Right hindlimb (tissue), 1 donor: Measurements from ENCODE around the gene SCGB3A1.
A peak's percentile ranks its signal among the peaks of the same experiment; 100 is the strongest.

Source experiments
- DNase-seq: peaks from one replicate; pipeline ENCODE4 v3.0.0-alpha.2; 2018

Gene SCGB3A1, protein sequence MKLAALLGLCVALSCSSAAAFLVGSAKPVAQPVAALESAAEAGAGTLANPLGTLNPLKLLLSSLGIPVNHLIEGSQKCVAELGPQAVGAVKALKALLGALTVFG

DNA sequence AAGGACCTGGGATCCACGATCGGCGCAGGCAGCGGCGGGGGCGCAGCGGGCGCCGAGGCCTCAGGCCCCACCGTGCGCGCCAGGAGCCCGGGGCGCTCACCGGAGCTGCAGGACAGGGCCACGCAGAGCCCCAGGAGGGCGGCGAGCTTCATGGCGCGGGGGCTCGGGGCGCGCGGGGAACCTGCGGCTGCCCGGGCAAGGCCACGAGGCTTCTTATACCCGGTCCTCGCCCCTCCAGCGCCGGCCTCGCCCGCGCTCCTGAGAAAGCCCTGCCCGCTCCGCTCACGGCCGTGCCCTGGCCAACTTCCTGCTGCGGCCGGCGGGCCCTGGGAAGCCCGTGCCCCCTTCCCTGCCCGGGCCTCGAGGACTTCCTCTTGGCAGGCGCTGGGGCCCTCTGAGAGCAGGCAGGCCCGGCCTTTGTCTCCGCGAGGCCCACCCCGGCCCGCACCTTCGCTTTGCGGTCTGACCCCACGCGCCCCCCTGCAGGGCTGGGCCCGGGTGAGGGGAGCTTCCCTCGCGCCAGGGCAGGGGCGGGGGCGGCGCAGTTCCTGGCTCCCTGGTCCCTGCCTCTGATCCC, at the start of gene SCGB3A1:
Gene SCGB3A1 (minus strand): TSS at position 189 of the 577 bp plus-strand sequence. CDS start 37 bp downstream, at position 152.
- no peak for DNase-seq

DNA sequence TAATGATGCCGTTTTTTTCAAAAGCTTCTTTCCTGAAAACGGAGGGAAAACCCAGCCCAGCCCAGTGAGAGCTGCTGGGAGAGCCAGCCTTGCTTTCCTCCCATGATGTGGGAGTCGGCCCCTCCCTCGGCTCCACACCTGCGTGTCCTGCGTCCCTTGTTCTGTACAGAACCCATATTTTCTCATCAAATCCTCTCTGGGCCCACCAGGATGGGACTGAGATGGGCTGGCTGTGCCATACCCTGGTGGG, 49.2 kb upstream of the SCGB3A1 start:
- no peak for DNase-seq

DNA sequence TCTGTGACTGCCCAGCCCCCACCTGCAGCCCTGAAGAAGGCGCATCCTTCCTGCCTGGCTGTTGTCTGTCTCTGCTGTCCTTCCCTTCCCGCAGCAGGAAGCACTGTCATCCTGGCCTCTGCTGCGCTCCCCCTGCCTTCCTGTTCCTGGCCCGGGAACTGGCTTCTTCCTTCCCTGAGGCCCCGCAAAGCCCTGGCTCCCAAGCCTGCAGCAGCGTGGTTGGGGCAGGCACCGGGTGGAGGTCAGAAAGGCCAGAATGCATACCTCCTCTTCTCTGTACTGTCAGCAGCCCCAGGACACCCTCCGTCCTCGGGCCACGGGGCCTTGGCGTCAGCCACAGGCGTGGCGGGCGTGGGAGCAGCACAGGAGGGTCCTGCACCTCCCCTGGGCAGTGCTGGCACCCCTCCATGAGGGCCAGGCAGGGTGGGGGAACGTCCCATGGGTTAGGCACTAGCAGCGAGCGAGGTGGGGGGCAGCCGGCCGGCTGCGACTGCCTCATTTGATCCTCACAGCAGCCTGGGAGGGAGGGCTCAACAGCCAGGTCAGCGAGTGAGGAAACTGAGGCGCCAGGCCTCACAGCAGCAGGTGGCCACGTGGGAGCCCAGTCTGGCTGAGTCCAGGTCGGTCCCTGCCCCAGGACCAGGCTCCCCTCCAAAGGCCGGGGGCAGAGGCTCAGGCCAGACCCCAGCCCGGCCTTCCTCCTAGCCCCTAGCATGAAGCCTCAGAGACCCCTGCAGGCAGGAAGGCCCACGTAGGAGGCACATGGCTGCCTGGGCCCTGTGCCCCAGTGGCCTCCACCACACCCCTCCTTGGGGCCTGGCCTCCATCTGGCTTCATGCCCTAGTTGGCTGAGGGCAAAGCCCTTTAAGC, 48.7 kb upstream of the SCGB3A1 start:
- DNase-seq, result peak; percentile 34

DNA sequence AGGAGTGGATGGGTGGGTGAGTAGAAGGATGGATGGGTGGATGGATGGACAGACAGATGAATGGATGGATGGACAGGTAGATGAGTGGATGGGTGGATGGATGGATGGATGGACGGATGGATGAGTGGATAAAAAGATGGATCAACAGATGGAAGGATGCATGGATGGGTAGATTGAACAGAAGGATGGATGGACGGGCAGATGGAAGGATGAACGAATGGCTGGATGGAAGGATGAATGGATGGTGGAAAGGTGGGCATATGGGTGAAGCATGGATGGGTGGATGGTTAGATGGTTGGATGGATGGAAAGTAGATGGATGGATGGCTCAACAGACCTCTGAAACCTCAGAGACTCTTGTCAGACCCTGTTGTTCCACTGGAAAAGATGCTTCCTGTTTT, 48.0 kb upstream of the SCGB3A1 start:
- no peak for DNase-seq

DNA sequence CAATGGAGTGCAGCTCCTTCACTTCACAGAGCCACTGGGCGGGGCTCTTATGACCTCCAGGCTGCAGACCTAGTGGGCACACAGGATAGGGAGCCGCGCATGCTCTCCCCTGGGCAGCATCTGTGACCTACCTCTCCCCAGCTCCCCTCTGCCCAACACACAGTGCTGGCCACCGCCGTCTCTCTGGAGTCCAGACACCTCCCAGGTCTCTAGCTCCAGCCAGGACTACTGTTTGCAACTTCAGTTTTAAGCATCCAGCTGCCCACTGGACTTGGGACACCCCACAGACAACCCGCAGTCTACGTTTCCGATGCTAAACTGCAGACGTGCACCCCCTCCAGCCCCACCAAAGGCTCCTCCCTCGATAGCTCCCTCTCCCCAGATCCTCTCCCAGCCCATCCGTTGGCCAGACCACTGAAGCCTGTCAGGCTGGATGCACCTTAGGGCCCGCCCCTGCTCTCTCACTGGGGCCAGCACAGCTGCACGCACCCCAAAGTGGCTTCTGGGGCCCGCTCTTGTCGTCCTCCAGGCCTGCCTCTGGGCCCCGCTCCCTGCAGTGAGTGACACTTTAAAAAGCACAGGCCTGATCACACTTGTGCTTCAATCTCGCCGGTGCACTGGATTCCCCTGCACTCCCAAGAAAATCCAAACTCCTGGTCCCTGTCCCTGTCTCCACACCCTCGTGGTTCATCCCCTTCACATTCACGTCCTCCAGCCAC, 46.8 kb upstream of the SCGB3A1 start:
- DNase-seq, result no peak

DNA sequence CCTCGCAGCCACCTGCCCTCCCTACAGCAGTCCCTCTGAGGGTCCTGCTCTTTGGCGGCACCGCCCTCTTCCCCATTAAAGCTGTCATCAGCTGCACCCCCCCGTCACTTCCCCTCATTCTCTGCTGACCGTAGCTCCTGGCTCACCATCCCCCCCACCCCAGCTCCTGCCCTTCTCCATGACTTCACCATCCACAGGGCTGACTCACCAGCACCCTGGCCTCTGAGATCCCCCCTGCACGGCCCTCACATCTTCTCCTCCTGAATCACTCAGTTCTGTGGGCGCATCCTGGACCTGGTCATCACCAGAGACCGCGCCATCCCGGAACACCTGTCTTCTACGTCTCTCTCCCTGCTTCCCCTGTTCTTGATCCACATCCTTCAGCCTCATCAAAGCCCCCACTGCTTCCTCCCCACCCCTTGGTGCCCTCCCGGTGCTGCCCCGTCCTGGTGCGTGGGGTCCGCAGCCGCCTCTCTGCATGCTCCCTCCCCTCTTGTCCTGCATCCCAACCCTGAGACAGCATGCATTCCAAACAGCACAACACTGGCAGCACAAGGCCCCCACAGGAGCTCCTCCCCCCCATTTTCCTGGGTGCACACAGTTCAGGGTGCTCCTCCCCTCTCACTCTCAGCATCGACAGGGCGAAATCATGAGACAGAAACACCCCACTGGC, 45.2 kb upstream of the SCGB3A1 start:
- peak; percentile 14 for DNase-seq

DNA sequence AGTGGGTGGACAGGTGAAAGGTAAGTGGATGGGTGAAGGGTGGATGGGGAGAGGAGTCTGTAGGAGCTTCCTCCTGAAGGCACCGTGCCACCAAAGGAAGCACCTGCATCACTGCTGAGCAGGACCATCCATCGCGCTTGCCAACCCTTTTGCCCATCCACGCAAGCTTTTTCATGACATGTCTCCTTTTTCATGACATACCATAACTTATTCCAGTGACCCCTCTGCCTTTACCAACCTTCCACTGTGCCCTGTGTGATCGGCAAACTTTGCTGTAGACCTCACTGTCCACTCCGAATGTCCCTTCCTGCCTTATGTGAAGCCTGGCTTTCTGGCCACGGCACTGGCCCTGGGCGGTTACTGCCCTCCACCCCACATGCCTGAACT, 44.7 kb upstream of the SCGB3A1 start:
- DNase-seq, result peak; percentile 4

DNA sequence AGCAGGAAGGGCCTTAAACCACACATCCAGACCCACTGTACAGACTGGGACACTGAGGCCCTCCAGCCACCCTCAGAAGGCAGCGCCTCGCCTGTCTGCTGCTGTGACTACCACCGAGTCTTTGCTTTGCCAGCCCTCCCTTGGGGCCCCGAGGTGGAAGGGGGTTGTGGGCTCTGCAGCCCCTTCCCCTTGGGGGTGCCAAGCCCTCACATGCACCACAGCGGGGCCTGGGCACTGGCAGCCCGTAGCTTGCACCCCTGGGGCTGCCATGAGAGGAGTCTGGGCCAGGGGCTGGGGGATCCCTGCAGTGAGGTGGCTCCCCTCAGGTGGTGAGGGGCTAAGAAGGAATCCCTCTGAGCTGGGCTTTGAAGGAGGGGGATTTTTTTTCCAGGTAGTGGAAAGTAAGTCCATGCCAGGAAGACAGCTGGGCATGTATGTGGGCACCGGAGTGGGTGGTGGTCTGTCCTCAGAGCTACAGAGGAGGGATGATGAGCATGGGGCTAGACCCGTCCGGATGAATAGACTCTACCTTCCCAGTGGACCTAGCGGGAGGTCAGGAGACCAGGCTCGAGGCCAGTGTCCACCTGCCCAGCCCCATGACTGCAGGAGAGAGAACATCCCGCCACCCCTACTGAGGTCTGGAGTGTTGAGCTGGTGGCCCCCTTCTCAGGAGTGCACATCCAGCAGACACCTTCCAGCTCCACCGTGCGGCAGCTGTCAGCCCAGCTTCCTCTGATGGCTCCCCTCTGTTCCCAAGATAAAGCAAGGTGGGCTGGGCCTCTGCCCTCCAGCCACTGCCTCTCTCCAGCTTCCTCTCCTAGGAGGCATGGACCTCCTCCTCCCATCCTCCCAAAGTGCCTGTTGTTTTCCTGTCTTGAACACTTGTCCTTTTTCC, 42.2 kb upstream of the SCGB3A1 start:
- no peak for DNase-seq

DNA sequence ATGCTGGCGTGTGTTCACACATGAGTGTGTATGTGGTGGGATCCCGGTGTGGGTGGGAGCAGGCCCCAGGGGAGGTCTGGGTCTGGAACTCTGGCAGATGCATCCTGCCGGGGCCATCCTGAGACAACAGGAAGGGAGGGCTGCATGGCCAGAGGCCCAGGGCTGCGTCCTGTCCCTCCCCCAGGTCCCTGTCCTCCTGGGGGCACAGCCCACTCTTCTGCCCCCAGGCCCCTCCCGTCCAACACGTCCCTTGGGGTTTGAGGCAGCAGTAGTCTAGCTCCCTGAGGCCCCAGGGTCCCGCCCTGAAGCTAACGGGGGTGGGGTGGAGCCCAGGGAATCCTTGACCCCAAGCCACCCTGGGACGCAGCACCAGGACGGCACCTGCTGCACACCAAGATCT, 41.5 kb upstream of the SCGB3A1 start:
- DNase-seq, result no peak

DNA sequence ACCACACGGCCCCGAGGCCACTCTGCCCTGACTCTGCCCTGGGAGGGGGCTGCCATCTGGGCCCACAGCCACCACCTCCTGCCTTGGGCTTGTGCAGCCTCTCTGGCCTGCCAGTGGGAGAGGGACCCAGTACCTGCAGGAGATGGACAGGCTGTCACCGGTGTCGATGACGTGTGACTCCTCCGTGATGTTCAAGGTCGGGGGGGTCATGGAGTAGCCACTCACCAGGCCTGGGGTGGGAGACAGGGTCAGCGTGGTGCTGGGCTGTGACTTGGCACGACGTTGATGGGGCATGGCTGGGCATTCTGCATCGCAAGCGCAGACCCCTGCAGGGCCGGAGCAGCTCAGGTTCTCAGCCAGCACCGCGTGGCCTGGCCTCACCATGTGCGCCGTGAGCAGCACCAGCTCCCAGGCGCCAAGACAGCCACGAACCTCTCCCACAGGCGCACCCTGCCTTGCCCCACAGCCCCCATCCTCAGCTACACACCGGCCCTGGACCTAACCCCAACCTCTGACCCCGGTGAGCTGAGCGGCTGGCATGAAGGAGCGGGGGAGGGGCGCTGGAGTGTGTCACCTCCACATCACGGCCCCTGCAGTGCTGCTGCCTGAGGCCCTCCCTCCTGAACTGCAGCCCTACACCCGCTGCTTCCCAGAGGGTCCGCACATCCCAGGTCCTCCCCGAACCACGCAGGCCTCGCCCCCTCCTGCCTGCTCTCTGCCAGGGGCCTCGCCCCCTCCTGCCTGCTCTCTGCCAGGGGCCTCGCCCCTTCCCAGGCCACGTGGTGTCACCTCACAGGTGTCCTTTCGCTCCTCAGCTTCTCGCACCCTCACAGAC, 40.5 kb upstream of the SCGB3A1 start:
- no peak for DNase-seq

DNA sequence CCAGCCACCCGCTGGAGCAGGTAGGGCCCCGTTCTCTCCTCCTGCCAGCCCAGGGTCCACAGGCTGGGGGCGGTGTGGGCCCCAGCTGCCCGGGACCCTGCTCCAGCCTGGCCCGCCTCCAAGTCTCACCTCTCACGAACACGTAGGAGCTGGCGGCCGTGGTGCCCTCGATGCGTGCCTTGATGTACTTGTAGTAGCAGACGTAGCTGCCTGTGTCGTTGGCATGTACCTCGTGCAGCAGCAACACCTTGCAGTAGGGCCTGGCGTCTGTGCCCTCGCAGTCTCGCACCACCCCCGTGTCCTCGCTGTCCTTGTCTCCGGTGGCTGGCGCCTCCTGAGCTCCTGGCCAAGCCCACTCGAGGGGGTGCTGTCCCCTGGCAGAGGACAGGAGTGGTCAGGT, 39.1 kb upstream of the SCGB3A1 start:
- DNase-seq, result no peak

DNA sequence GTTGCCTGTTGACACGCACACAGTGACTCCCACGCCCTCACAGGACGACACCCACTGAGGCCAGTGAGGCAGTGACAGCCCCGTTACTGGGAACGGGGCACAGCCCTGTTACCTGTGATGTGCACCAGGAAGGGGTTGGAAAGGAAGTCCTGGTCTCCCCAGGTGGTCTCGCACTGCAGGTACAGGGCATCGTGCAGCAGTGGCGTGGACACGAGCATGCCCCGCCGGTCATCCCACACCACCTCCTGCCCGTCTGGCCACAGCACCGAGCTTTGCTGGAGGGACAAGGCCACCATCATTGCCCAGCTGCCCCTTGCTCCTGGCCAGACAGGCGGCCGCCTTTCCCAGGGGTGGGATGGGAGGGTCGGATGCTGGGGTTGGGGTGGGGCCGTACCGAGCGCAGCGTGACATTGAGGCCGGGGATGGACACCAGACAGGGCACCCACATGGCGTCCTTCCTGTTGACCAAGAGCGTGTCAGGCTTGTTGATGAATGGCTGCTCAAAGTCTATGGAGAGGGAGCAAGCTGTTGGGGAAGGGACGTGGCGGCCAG, 38.6 kb upstream of the SCGB3A1 start:
- DNase-seq, result no peak

DNA sequence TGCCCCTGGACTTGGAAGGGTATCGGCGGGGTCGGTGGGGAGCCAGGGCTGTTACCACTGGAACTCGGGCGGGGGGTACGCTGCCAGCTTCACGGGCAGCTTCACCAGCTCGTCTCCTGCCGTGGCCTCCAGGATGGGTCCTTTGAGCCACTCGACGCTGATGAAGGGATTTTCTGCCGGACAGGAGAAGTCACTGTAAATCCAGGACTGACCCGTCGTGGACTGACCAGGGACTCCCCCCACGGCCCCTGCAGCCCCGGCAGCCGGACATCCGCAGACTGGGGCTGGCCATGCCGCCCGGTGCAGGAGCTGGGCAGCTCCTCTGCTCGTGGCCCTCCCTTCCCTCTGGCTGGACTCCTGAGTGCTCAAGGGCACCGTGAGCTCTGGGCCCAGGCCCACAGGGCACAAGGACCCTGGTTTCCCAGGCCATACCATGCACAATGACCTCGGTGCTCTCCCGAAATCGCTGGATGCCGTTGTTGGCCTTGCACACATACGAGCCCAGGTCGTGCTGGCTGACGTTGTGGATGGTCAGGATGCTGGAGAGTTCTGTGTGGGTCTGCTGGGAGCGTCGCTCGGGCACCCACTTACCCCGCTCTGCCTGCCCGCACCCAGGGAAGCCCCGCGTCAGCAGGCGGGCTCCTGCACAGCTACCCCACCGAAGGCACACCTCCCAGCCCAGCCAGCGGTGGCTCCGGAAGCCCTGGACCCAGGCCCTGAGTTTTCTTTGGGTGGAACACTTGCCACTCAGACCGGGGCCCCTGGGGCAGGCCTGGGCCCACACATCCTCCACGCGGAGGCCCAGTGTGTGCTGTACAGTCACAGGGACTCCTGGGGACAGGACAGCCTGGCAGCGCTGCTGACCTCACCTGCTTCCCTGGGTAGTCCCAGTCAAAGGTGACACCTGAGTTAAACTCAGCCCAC, 37.8 kb upstream of the SCGB3A1 start:
- no peak for DNase-seq

DNA sequence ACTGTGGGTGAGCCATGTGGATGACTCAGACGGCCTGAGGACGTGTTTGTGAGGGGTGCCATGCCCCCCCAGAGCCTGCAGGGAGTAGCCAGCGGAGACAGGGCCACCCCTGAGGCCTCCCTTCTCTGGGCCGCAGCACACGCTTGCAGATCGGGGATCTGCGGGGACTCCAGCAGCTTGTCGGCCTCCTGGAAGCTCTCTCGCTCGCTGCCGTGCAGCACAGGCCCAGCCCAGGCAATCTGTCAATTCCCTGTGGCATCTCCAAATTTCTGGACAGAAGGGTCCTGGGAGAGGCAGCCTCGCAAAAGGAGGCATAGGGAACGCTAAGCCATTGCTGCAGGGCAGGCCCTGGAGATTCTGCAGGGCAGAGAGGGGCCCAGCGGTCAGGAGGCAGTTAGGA, 36.9 kb upstream of the SCGB3A1 start:
- DNase-seq, result no peak

DNA sequence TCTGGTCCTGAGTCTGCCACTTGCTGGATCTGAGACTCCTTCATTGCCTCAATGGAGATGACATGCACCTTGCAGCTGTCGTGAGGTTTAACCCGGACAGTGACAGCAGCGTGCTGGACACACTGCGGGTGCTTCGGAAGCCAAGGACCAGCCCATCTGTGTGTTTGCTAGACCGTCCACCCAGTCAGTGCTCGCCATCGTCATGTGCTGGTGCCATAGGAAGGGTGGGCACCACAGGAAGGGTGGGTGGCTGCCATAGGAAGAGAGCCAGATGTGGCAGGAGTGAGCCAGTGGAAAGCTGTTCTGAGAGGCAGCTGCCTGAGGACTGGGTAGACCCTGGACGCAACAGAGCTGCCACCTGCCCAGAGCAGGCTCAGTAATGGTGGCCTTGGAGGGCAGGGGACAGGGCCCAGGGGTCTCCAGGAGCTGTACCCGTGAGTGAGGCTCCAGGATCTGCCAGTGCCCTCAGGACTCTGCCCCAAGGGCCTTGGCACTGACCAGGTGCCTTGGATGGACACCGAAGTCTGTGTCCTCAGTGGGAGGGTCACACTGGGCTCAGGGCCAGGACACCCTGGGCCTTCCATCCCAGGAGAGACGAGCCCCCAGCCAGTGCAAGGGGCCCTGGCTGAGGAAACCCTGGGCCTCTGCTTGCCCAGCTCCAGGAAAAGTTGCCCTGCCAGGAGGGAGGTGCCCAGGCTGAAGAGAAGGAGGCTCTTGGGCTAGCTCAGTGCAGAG, 36.3 kb upstream of the SCGB3A1 start:
- DNase-seq, result no peak

DNA sequence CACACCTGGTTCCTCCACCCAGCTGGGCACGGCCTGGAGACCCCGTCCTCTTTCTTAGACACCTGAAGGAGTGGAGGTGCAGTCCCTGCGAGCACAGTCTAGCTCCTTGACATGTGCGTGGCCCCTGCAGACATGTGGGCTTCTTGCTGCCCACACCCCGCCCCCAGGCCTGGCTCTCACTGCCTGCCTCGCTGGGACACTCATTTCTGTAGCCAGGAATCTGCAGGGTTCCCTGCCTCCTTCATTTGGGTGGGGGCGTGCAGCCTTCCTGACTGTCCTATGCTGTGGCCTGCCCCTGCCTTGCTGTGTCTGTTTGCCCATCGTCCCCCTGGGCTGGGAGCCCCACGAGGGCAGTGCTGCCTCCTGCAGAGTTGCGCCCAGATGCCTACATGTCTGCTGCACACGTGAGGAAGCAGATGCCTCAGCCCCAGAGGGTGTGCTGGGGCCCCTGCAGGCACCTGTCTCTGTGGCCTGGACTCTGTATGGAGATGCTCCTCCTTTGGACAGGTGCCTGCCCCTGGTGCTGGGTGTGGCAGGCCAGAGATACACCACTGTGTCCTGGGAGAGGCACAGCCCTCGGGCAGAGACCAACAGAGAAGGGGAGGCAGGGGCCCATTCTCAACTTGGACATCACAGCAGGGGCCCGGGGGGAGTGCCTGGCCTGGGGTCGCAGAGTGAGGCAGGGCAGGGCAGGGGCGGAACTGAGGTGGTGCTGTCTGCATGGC, 35.5 kb upstream of the SCGB3A1 start:
- no peak for DNase-seq

DNA sequence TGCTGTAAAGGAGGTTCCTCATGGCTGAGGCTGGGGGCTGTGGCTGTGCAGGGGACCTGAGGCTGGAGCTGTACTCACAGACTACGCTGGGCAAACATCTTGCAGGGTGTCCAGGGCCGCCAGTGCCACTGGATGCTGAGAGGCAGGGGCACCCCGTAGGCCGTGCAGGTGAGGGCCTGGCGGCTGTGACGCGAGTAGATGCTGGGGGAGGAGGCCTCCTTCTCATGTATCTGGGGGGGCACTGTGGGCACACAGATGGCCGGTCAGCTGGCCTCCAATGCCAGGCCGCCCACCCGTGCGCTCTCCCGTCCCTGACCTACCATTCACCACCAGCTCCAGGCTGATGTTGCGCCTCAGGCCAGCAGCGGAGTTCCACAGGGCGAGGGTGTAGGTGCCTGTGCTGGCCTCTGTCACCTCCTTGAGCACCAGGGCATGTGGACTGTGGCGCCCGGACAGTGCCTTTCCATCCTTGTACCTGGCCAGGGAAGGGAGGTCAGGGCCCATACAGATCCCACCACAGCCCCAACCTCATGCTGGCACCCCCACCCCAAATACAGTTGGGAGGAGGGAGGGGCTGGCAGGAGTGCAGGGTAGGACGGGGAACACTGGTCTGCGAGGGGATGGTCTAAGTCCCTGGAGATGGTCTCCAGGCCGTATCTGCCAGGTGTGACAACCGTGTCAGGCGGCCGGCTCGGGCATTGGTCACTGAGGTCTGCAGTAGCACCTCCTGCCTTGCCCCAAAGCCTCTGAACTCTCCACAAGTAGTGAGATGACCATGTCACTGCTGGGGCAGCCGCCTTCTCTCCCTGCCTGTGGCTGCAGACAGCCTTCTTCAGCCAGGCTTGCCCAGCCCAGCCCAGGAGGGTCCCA, 34.7 kb upstream of the SCGB3A1 start:
- DNase-seq, result no peak
